ENCODE data around the gene CNDP1. TPM values are rescaled to one million over a fixed set of nuclear protein-coding genes. Genes with fewer than 3 reads are reported as not detected.

CNDP1 gene
- polyA plus RNA-seq, 3 donors = not detected

- peaks cover 50% of the 10 kb centered on the region for H3K4me1 Mint-ChIP-seq
- Histone ChIP-seq H2AFZ (ENCODE audit: insufficient read depth, low read depth, low read length, poor library complexity, severe bottlenecking) (peak overlapping the region; percentile 94), H3K4me3 (replicated peaks in 1 of 3; ENCODE audit: low read depth in 2 of 3, low read length in 3 of 3) (peak overlapping the region; percentile 85 to 97 (median 85)), H3K4me2 (replicated peaks; ENCODE audit: extremely low read depth, low read length, poor library complexity, severe bottlenecking) (peak overlapping the region; percentile 92), H3K9ac (ENCODE audit: insufficient read depth, low read length, poor library complexity, severe bottlenecking) (peak overlapping the region; percentile 95), H3K36me3 (replicated peaks in 1 of 2; ENCODE audit: control insufficient read depth in 1 of 2, insufficient read depth in 2 of 2, low read length in 2 of 2) (peaks cover 0 to 6% of the 10 kb centered on the region in 2 donors), H3K4me1 (ENCODE audit: control insufficient read depth in 1 of 2, insufficient read depth in 2 of 2, low read length in 2 of 2) (peaks cover 39 to 46% of the 10 kb centered on the region in 2 donors), H3K27me3 (ENCODE audit: control insufficient read depth in 2 of 2, insufficient read depth in 2 of 2, low read length in 2 of 2) (no peaks in the 10 kb centered on the region), H3K9me3 (replicated peaks in 1 of 2; ENCODE audit: control insufficient read depth in 1 of 2, insufficient read depth in 1 of 2, low read length in 2 of 2) (no peaks in the 10 kb centered on the region), H3K79me2 (ENCODE audit: insufficient read depth, low read length) (peaks cover 87% of the 10 kb centered on the region), H3K27ac (ENCODE audit: low read depth in 1 of 2, low read length in 2 of 2) (peak overlapping the region; percentile 94 to 98), H4K20me1 (ENCODE audit: insufficient read depth, low read length) (peaks cover 19% of the 10 kb centered on the region)
- WGBS (ENCODE audit: insufficient coverage) = under 1% methylated on average over 40 of the region's 41 CpGs
- H3K27me3 Mint-ChIP-seq (ENCODE audit: low read depth in 3 of 3) = no peaks in the 10 kb centered on the region
- DNase-seq = peak in 1 of 3 donors; percentile 60
- H3K36me3 Mint-ChIP-seq = peaks cover 14 to 28% of the 10 kb centered on the region in 2 donors
- intact Hi-C loops (cut with micrococcal nuclease) = loop anchor here (10.0 kb wide), 2 partner anchors 102 to 352 kb away; partner anchors contain the start of gene CNDP2 (in 1 of the 2)
- H3K27ac Mint-ChIP-seq = peak overlapping the region; percentile 96 to 99 (median 98)
- no peak for TF ChIP-seq CTCF (IDR thresholded peaks at IDR 0.05)
- peaks cover 0 to 3% (median 0%) of the 10 kb centered on the region in 7 donors for H3K9me3 Mint-ChIP-seq
- peak overlapping the region; percentile 91 to 95 for H3K4me3 Mint-ChIP-seq
Measured at GRCh38 chr18:74597034-74597661, 62.8 kb downstream of the CNDP1 start.

GRCh38 chr18:74597662-74598349 is 63.5 kb downstream of the CNDP1 start, which contains the start of gene ZNF407:
ZNF407 (plus strand) TSS chr18:74597870; CDS start chr18:74631020, 33,150 bp downstream.
- H3K79me2 ChIP-seq (ENCODE audit: insufficient read depth, low read length) = peaks cover 86% of the 10 kb centered on the region

More at GRCh38 chr18:74597662-74598349, 63.5 kb downstream of the CNDP1 start, which contains the start of gene ZNF407:
- peaks cover 13 to 25% of the 10 kb centered on the region in 2 donors for H3K36me3 Mint-ChIP-seq
- Histone ChIP-seq H3K4me2 (replicated peaks; ENCODE audit: extremely low read depth, low read length, poor library complexity, severe bottlenecking) (peak within 1 kb of the TSS; percentile 92), H3K4me1 (ENCODE audit: control insufficient read depth in 1 of 2, insufficient read depth in 2 of 2, low read length in 2 of 2) (peaks cover 37 to 45% of the 10 kb centered on the region in 2 donors), H3K27me3 (ENCODE audit: control insufficient read depth in 2 of 2, insufficient read depth in 2 of 2, low read length in 2 of 2) (no peaks in the 10 kb centered on the region), H3K27ac (ENCODE audit: low read depth in 1 of 2, low read length in 2 of 2) (peak within 1 kb of the TSS; percentile 94 to 98), H3K4me3 (replicated peaks in 1 of 3; ENCODE audit: low read depth in 2 of 3, low read length in 3 of 3) (peak within 1 kb of the TSS; percentile 85 to 97 (median 85)), H2AFZ (ENCODE audit: insufficient read depth, low read depth, low read length, poor library complexity, severe bottlenecking) (peak within 1 kb of the TSS; percentile 94), H3K9me3 (replicated peaks in 1 of 2; ENCODE audit: control insufficient read depth in 1 of 2, insufficient read depth in 1 of 2, low read length in 2 of 2) (no peaks in the 10 kb centered on the region), H3K9ac (ENCODE audit: insufficient read depth, low read length, poor library complexity, severe bottlenecking) (peak within 1 kb of the TSS; percentile 95), H3K36me3 (replicated peaks in 1 of 2; ENCODE audit: control insufficient read depth in 1 of 2, insufficient read depth in 2 of 2, low read length in 2 of 2) (peaks cover 0 to 6% of the 10 kb centered on the region in 2 donors), H4K20me1 (ENCODE audit: insufficient read depth, low read length) (peaks cover 24% of the 10 kb centered on the region)
- peaks cover 47% of the 10 kb centered on the region for H3K4me1 Mint-ChIP-seq
- TF ChIP-seq CTCF (IDR thresholded peaks at IDR 0.05) = no peak
- intact Hi-C loops (cut with micrococcal nuclease) = loop anchor here (10.0 kb wide), 2 partner anchors 103 to 353 kb away; partner anchors contain the start of gene CNDP2 (in 1 of the 2)
- H3K27me3 Mint-ChIP-seq (ENCODE audit: low read depth in 3 of 3) = no peaks in the 10 kb centered on the region
- peak within 1 kb of the TSS; percentile 91 to 95 for H3K4me3 Mint-ChIP-seq
- DNase-seq = peak; percentile 81 to 85 (median 83)
- peak within 1 kb of the TSS; percentile 96 to 99 (median 98) for H3K27ac Mint-ChIP-seq
- whole genome bisulfite sequencing (ENCODE audit: insufficient coverage) = under 1% methylated on average over 50 of the region's 64 CpGs
- peaks cover 0 to 3% (median 0%) of the 10 kb centered on the region in 7 donors for H3K9me3 Mint-ChIP-seq
